Heart left ventricle (tissue), 16 donors: ENCODE data around the gene PLCXD3. TPM values are rescaled to one million over a fixed set of nuclear protein-coding genes. Genes with fewer than 3 reads are reported as not detected.

Experiments
- ATAC-seq, 4 donors: fragments of 200-7000 bp; cut with Tn5 transposase; one replicate each; pipeline ENCODE4 v1.9.1; 2020 to 2022; ENCODE audit warnings: moderate library complexity in 4 of 4, mild to moderate bottlenecking in 3 of 4, moderate number of reproducible peaks in 1 of 4
- DNase-seq, 5 donors: peaks; one replicate each; pipeline ENCODE4 v3.0.0-alpha.2; 2020
- H3K27ac ChIP-seq, 12 donors: fragments of 200-600 bp; sonication (generic) in 4 of 12; one replicate each; pipeline versions ENCODE4 v1.5.0 to v1.8.0; 2016 to 2022; ENCODE audit warnings: mild to moderate bottlenecking in 2 of 12
- H3K27me3 ChIP-seq, 9 donors: fragments of 200-600 bp; sonication (generic) in 2 of 9; one replicate each; pipeline versions ENCODE4 v1.5.1 to v1.8.0; 2016 to 2022; ENCODE audit warnings: mild to moderate bottlenecking in 3 of 9
- H3K36me3 ChIP-seq, 9 donors: fragments of 200-600 bp; sonication (generic) in 2 of 9; one replicate each; pipeline versions ENCODE4 v1.5.0 to v1.8.0; 2018 to 2022; ENCODE audit warnings: mild to moderate bottlenecking in 2 of 9
- H3K4me1 ChIP-seq, 12 donors: fragments of 200-600 bp; sonication (generic) in 4 of 12; one replicate each; pipeline versions ENCODE4 v1.5.0 to v1.8.0; 2016 to 2022; ENCODE audit warnings: mild to moderate bottlenecking in 3 of 12
- H3K4me3 ChIP-seq, 12 donors: fragments of 200-600 bp; sonication (generic) in 4 of 12; one replicate each; pipeline versions ENCODE4 v1.5.0 to v1.8.0; 2017 to 2022; ENCODE audit warnings: mild to moderate bottlenecking in 9 of 12, moderate library complexity in 4 of 12
- H3K9me3 ChIP-seq, 12 donors: fragments of 200-600 bp; sonication (generic) in 4 of 12; one replicate each; pipeline versions ENCODE4 v1.5.0 to v1.8.0; 2016 to 2022; ENCODE audit warnings: mild to moderate bottlenecking in 1 of 12
- CTCF ChIP-seq, 12 donors: fragments of 200-600 bp; sonication (generic) in 4 of 12; IDR thresholded peaks; one replicate each; pipeline versions ENCODE4 v1.5.0 to v1.8.0; 2018 to 2022; ENCODE audit warnings: antibody characterized with exemption in 12 of 12, mild to moderate bottlenecking in 5 of 12
- POLR2A ChIP-seq, 2 donors: fragments of 450-650 bp; IDR thresholded peaks; one replicate each; pipeline ENCODE4 v1.6.1; 2017; ENCODE audit warnings: antibody characterized with exemption in 2 of 2, mild to moderate bottlenecking in 2 of 2, moderate library complexity in 2 of 2
- WGBS, 4 donors: extraction: QIAGEN DNeasy Blood & Tissue Kit in 2 of 4; methylation state at CpG; one replicate each; pipeline versions ENCODE4 v1.1.5 to v1.1.7; 2013 to 2018; 5-methylcytosine and 5-hydroxymethylcytosine counted together
- intact Hi-C, 10 donors: fragments of 100-400 bp; cut with DNase I; formaldehyde crosslinking; loops; one replicate each; pipeline versions ENCODE4 v1.11.1 to v1.14.2; 2022
- polyA plus RNA-seq, 2 donors: library from polyadenylated mRNA; stranded (reverse); fragments of 200-250 nt; gene quantifications; one replicate each; pipeline ENCODE4 v1.2.3, GENCODE V29; 2013
- total RNA-seq, 9 donors: library from RNA; depleted of rRNA in 2 of 9; stranded (reverse); fragments of >200 nt in 2 of 9; fragmentation: NEBNext Ultra II Directional in 3 of 9; extraction: Animal tissue kit (Norgen Biotek cat#: 25700) in 3 of 9; gene quantifications; one replicate each; pipeline versions ENCODE4 v1.1.0 to v1.2.4, GENCODE V29; 2016 to 2023
- donor health status: ischemic (EF 13 %, LVEDD 7.1; RV severe dilation, severe dysfunction).
- donor health status: healthy with polysubstance abuse.
- donor health status: DM: no; HTN: yes; CAD: no.
- donor health status: DM: no; HTN: no; CAD: no.
- donor health status: ischemic (EF 25% LVEDD 6.9; RV normal size, moderate dysfunction).
- donor health status: ischemic (EF 25% LVEDD 5.7; RV mildly dilated, moderate dysfunction).
- donor health status: healthy.
- donor health status: DM: yes; HTN: yes; CAD: no.
- donor health status: ischemic (EF 35%, LVEDD 5.7; RV mildly dilated, moderate dysfunction).
- donor health status: nonischemic (EF 11% LVEDD 7.7; RV severe dilation, severe dysfunction).
- donor health status: DM: yes; HTN: yes; CAD: no.
- donor health status: PGD.
- donor health status: ischemic (EF 29% LVEDD 5.4; RV normal size, mild dysfunction).
- donor health status: nonischemic (EF 23%, LVEDD 6.1; RV moderate dilation, normal function).

Gene PLCXD3
- total and polyA plus RNA-seq, 11 donors = 30.1 to 107 (median 62.5) TPM

GRCh38 chr5:41363343-41363986 is 146.9 kb downstream of the PLCXD3 start:
- Histone ChIP-seq H3K27ac (no peak overlapping the region), H3K9me3 (peaks cover 0 to 13% (median 0%) of the 10 kb centered on the region in 12 donors), H3K4me1 (peaks cover 0 to 34% (median 7%) of the 10 kb centered on the region in 12 donors), H3K36me3 (no peaks in the 10 kb centered on the region), H3K27me3 (no peaks in the 10 kb centered on the region), H3K4me3 (no peak overlapping the region)
- WGBS, 4 donors = 76 to 89% (median 81%) methylated on average over 1 of the region's 1 CpG
- intact Hi-C loops = no loop called here
- no peak for TF ChIP-seq POLR2A (IDR thresholded peaks at IDR 0.05)
- no peak for TF ChIP-seq CTCF (IDR thresholded peaks at IDR 0.05)
- no peak for DNase-seq
- ATAC-seq = no peak

- Histone ChIP-seq H3K9me3 (peaks cover 0 to 13% (median 0%) of the 10 kb centered on the region in 12 donors), H3K4me1 (peaks cover 0 to 6% (median 0%) of the 10 kb centered on the region in 12 donors), H3K36me3 (no peaks in the 10 kb centered on the region), H3K27me3 (no peaks in the 10 kb centered on the region), H3K4me3 (no peak overlapping the region), H3K27ac (no peak overlapping the region)
- intact Hi-C loops = no loop called here
- TF ChIP-seq POLR2A (IDR thresholded peaks at IDR 0.05) (no peak), CTCF (IDR thresholded peaks at IDR 0.05) (no peak)
- ATAC-seq (no peak), DNase-seq (no peak)
- WGBS, 4 donors = 52 to 63% (median 53%) methylated on average over 2 of the region's 2 CpGs
Measured at GRCh38 chr5:41356786-41357185, 153.6 kb downstream of the PLCXD3 start.

- peak overlapping the region in 4 of 12 donors; percentile 2 to 28 (median 18) for H3K27ac ChIP-seq
- 45 to 51% (median 47%) methylated on average over 4 of the region's 4 CpGs for WGBS, 4 donors
Measured at GRCh38 chr5:41349846-41350245, 160.6 kb downstream of the PLCXD3 start.

More at GRCh38 chr5:41349846-41350245, 160.6 kb downstream of the PLCXD3 start:
- intact Hi-C loops = loop anchor here in 3 of 10 donors (10.0 kb wide), 1 partner anchor 445 kb away; the partner anchor contains the start of gene C7 (in 3 of the 3)
- DNase-seq (no peak), ATAC-seq (peak; percentile 50 to 61 (median 54))
- H3K36me3 ChIP-seq = no peaks in the 10 kb centered on the region
- no peak for TF ChIP-seq POLR2A (IDR thresholded peaks at IDR 0.05)
- TF ChIP-seq CTCF (IDR thresholded peaks at IDR 0.05) = no peak
- no peaks in the 10 kb centered on the region for H3K27me3 ChIP-seq
- no peaks in the 10 kb centered on the region for H3K9me3 ChIP-seq
- H3K4me1 ChIP-seq = peaks cover 0 to 51% (median 18%) of the 10 kb centered on the region in 12 donors
- no peak overlapping the region for H3K4me3 ChIP-seq
